Measurements from ENCODE around the gene B4GALNT4.
A peak's percentile ranks its signal among the peaks of the same experiment; 100 is the strongest.

B4GALNT4 gene

DNA sequence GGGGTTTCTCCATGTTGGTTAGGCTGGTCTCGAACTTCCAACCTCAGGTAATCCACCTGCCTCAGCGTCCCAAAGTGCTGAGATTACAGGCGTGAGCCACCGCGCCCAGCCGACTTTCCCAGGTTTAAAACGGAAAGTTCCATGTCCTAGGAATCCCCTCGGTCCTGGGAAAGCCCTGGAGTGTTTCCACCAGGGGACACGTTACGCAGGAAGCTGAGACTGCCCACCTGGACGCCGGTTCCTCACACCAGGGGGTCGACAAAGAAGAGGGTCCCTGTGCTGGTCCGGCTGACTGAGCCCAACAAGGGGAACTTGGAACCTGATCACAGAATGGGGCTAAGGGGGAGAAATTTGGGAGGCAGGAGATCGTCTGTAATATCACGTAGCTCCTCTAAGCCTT lies 3.5 kb upstream of the B4GALNT4 start:
- in situ Hi-C loops (cut with HindIII; ENCODE audit: low pct_unique_long_range_greater_than_20kb, low sequenced_read_pairs) = no loop called here
- no peak for DNase-seq (ENCODE audit: low read depth in 1 of 2, low spot score in 1 of 2)
- TF ChIP-seq JUND (IDR thresholded peaks at IDR 0.05; ENCODE audit: low read depth) = no peak

DNA sequence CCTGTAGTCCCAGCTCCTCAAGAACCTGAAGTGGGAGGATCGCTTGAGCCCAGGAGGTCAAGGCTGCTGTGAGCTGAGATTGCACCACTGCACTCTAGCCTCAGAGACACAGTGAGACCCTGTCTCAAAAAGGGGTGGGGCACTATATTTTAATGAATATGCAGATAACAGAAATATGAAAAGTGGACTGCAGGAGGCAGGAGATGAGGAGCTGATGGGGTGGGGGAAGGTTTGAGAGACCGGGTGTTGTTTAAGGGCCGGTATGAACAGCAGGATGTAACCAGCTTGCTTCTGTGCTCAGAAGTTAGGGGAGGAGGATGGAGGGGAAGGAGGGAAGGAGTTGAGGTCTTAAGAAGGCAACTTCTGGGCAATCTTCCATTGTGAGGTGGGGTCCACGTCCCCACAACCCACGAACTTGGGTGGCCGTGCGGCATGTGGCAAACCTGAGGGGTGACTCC lies 1.3 kb upstream of the B4GALNT4 start:
- TF ChIP-seq JUND (IDR thresholded peaks at IDR 0.05; ENCODE audit: low read depth) = no peak
- in situ Hi-C loops (cut with HindIII; ENCODE audit: low pct_unique_long_range_greater_than_20kb, low sequenced_read_pairs) = no loop called here
- DNase-seq (ENCODE audit: low read depth in 1 of 2, low spot score in 1 of 2) = no peak

DNA sequence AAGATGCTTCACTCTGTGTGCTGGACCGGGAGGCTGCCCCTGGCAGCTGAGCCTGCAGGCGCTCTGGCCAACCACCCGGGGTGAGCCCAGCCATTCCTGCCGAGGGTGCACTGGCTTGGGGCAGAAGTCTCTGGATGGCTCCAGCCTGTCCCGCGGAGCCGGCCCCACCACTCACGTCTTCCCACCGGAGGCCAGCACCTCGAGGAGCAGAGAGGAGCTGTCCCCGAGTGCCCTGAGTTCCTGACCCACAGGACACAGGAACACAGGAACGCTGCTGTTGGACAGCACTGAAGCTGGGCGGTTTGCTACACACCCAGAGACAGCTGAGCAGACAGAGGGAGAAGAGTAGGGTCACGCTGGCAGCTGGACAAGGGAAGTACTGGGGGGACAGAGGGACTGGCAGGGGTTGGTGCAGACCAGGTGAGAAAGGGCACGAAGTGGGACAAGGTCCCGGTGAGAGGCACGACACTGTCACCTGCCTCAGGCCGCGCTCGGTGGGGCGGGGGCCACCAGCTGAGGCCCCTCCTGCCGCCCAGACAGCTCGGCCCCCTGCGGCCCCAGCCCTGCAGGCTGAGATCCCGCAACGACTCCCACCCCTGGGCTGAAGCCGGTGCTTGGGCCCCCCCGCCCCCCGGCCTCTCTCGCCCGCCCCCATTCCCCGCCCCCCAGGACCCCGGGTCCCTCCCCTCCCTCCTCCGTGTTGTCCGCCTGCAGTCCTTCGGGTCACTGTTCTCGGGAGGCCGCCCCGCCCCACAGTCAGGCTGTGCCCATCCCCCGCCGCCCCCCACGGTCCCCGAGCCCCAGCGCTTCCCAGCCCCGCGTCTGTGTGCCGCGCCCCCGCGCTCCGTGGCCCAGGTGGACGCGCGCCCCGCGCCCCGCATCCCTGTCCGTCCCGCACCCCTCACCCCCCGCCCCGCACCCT lies 624 bp upstream of the B4GALNT4 start:
- peak in 1 of 2 experiments; percentile 63 for DNase-seq (ENCODE audit: low read depth in 1 of 2, low spot score in 1 of 2)
- no peak for TF ChIP-seq JUND (IDR thresholded peaks at IDR 0.05; ENCODE audit: low read depth)
- in situ Hi-C loops (cut with HindIII; ENCODE audit: low pct_unique_long_range_greater_than_20kb, low sequenced_read_pairs) = no loop called here

DNA sequence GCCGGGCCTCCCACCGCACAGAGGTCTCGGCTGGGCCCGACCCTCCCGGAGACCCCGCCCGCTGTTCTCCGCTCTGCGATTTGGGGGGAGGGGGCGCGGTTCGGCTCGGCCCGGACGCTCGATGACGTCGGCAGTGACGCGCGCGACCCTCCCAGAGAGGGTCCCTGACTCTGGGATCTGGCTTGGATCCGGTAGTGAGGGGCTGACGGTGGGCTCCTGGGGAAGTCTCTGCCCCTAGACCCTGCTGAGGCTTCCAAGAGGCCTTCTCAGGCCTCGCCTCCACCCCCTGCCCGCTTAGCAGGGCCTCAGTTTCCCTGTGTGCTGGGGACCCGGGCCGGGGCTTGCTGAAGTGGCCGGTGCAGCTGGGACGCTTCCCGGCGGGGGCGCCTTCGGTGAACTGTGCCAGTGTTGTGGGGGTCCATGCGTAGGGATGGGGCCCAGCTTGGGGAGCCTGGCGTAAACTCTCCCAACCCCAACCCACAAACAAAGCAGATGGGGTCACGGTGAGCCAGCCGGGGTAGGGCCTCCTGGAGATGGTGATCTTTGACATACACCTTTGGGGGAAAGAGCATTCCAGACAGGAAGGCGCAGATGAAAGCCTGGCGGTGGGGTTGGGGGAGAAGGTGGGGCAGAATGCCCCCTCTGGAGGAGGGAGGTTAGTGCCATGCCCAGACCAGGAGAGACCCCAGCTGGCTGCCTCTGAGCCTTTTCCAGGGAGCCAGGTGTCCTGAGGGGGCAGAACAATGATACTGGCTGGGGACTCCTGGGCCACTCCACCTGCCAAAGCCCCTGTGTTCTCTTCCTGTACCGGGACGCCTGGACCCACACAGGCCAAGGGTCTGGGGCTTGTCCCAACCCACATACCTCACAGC lies 1.0 kb downstream of the B4GALNT4 start:
- in situ Hi-C loops (cut with HindIII; ENCODE audit: low pct_unique_long_range_greater_than_20kb, low sequenced_read_pairs) = no loop called here
- no peak for DNase-seq (ENCODE audit: low read depth in 1 of 2, low spot score in 1 of 2)
- TF ChIP-seq JUND (IDR thresholded peaks at IDR 0.05; ENCODE audit: low read depth) = no peak

DNA sequence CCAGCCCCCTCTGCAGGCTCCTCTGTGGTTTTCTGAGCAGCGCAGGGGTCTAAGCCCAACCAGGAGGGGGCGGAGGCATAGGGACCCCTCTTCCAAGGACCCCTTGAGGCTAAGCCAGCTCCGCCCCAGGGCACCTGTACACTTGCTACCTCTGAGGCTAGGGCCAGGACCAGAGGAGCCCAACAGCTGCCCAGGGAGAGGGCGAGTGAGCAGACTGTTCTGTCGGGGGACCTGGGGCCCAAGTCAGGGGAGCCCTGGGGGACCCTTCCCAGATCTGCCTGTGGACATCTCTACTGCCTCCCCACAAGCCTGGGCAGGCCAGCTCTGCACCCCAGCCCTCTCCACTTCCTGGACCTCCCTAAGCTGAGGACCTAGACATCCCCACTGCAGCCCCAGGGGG lies 1.8 kb downstream of the B4GALNT4 start:
- no peak for DNase-seq (ENCODE audit: low read depth in 1 of 2, low spot score in 1 of 2)
- in situ Hi-C loops (cut with HindIII; ENCODE audit: low pct_unique_long_range_greater_than_20kb, low sequenced_read_pairs) = no loop called here
- no peak for TF ChIP-seq JUND (IDR thresholded peaks at IDR 0.05; ENCODE audit: low read depth)

DNA sequence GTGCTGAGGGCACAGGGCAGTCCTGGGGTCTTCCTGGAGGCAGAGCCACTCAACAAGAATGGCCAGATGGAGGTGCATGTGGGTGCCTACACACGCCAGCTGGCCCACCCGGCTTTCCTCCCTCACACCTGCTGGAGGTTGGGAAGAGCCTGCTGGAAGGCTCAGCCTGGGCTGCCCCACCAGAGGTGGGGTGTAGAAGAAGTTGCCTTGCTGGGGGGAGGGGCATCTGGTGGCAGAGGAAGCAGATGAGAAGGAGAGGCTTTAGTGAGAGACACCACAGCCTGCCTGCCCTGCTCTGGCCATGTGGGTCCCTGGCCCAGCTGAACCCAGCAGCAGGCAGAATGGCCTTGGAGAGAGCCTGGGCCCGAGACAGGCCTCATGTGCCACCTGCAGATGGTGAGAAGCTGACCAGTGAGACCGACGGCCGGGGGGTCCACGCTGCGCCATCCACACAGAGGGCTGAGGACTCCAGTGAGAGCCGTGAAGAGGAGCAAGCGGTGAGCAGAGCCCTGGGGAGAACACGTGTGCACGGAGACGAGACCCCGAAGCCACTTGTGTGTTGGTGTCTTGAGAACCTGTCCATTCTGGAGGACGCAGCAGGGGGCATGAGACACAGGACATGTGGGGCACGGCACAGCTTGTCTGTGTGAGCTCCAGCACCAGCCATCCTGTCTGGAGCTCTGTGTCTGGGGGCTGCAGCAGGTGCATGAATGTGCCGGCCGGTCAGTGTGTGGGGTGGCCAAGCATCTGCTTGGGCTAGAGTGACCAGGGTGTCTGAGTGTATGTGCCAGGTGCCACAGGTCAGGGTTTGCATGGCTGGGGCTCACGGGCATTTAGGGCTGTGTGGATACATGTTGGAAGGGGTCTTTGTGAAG lies 2.7 kb downstream of the B4GALNT4 start:
- DNase-seq (ENCODE audit: low read depth in 1 of 2, low spot score in 1 of 2) = no peak
- in situ Hi-C loops (cut with HindIII; ENCODE audit: low pct_unique_long_range_greater_than_20kb, low sequenced_read_pairs) = no loop called here

DNA sequence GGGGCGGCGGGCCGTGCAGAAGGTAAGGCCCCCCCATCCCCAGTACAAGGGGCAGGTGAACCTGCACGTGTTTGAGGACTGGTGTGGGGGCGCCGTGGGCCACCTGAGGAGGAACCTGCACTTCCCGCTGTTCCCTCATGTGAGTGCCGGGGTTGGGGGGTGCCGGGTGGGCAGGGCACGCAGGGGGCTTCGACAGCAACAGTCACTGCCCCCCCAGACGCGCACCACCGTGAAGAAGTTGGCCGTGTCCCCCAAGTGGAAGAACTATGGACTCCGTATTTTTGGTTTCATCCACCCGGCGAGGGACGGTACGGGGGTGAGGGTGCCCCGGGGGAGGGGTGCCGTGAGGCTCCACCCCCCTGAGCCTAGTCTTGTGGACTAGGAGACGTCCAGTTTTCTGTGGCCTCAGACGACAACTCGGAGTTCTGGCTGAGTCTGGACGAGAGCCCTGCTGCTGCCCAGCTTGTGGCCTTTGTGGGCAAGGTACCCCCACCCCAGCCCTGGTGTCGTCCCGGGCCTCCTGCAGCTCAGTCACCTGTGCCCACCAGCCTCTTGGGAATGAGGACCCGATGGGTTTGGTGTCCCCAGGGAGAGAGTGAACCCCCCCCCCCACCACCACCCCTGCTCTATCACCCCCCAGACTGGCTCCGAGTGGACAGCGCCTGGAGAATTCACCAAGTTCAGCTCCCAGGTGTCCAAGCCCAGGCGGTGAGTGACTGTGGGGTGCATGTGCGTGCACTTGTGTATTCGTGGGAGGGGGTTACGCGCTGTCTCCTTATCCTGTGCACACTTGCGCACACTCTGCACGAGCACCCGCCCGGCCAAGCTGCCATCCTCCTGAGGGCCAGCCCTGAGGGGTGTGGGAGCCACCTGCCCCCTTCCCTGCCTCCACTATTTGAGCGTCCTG lies 3.8 kb downstream of the B4GALNT4 start:
- in situ Hi-C loops (cut with HindIII; ENCODE audit: low pct_unique_long_range_greater_than_20kb, low sequenced_read_pairs) = no loop called here
- TF ChIP-seq JUND (IDR thresholded peaks at IDR 0.05; ENCODE audit: low read depth) = no peak
- DNase-seq (ENCODE audit: low read depth in 1 of 2, low spot score in 1 of 2) = no peak

More for the DNA sequence above, 2.7 kb downstream of the B4GALNT4 start:
- no peak for TF ChIP-seq JUND (IDR thresholded peaks at IDR 0.05; ENCODE audit: low read depth)

DNA sequence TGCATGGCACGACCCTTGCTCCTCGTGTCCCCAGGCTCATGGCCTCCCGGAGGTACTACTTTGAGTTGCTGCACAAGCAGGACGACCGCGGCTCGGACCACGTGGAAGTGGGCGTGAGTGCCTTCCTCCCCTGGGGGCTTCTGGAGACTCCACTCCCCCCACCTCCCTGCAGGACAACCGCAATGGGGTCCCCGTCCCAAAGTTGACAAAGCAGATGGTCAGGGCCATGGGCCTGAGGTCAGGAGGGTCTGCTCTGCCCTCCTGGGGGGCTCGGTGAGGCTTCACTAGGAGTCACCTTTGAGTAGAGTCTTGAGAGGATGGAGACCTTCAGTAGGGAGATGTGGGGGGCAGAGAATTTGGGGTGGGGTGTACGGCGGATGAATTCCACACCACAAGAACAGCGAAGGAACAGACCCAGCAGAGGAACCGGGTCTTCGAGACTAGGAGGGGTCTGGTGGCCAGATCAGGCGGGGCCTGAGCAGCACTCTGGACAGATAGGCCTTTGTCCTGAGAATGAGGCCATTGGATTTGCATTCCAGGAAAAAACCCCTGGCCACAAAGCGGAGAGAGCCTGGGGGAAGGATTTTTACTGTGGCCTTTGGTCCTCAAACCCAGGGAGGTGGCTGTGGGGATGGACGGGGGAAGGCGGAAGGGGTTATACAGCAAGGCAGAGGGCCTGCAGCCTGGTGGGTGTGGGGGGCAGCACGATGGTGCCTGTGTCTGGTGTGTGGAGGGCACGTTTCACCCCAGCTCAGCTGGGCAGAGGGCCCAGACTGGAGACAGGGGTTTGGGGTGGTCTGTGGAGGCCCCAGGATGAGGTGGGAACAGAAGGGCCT lies 4.6 kb downstream of the B4GALNT4 start:
- in situ Hi-C loops (cut with HindIII; ENCODE audit: low pct_unique_long_range_greater_than_20kb, low sequenced_read_pairs) = no loop called here
- DNase-seq (ENCODE audit: low read depth in 1 of 2, low spot score in 1 of 2) = peak in 1 of 2 experiments; percentile 27
- TF ChIP-seq JUND (IDR thresholded peaks at IDR 0.05; ENCODE audit: low read depth) = no peak

DNA sequence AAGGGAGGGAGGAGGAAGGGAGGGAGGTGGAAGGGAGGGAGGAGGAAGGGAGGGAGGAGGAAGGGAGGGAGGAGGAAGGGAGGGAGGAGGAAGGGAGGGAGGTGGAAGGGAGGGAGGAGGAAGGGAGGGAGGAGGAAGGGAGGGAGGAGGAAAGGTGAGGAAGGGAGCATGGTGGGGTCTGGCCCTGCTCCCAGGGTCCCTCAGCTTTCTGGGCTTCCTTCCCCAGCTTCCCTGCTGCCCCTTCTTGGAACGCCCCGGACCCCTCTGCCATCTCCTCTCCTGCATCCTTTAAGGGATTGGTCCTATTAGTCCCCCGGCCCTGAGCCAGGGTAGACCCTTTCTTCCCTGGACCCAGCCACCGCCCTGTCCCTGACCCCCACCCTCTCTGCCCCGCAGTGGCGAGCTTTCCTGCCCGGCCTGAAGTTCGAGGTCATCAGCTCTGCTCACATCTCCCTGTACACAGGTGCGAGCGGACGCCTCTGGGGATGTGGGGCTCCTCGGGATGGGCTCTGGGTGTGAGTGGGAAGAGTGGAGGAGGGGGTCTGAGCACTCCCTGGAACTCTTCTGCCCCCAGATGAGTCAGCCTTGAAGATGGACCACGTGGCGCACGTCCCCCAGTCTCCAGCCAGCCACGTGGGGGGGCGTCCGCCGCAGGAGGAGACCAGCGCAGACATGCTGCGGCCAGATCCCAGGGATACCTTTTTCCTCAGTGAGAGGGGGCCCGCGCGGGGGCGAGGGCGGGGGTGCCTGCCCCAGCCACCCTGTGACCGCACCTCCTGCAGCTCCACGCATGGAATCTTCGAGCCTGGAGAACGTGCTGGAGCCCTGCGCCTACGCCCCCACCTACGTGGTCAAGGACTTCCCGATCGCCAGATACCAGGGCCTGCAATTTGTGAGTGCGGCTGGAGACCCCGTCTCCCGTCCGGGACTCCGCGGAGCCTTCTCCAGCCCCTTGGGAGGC lies 6.0 kb downstream of the B4GALNT4 start:
- in situ Hi-C loops (cut with HindIII; ENCODE audit: low pct_unique_long_range_greater_than_20kb, low sequenced_read_pairs) = no loop called here
- no peak for DNase-seq (ENCODE audit: low read depth in 1 of 2, low spot score in 1 of 2)
- no peak for TF ChIP-seq JUND (IDR thresholded peaks at IDR 0.05; ENCODE audit: low read depth)

Measured in T47D (cell line).